HepG2 (cell line): ENCODE measurements around the gene NECAB2. TPM values are rescaled to one million over a fixed set of nuclear protein-coding genes. Genes with fewer than 3 reads are reported as not detected.

ENCODE experiments used
- ATAC-seq: fragments of 200-7000 bp; cut with Tn5 transposase; 3 replicates; pipeline ENCODE4 v1.9.1; 2020; ENCODE audit warnings: mild to moderate bottlenecking, moderate library complexity
- BruUV-seq: library from RNA; stranded (reverse); fragments of 400-500 nt; replicated peaks from 2 replicates; lab custom pipeline; 2021; lab: Mats Ljungman, UMichigan
- CTCF ChIA-PET: fragments of 300-600 bp; formaldehyde crosslinking; extraction: SDS; loops from one replicate; lab custom pipeline; 2021; ENCODE audit warnings: low total read pairs, inconsistent platforms, low intra/inter-chr PET ratio; lab: Yijun Ruan, JAX
- POLR2A ChIA-PET: fragments of 350-600 bp; sonication (Branson Sonifier 250); formaldehyde crosslinking; loops from one replicate; lab custom pipeline; 2020; ENCODE audit warnings: antibody characterized with exemption, inconsistent platforms; lab: Yijun Ruan, JAX
- DNase-seq: peaks from one replicate; pipeline ENCODE4 v3.0.0-alpha.2; 2015; ENCODE audit warnings: low spot score
- FAIRE-seq: peaks from 3 replicates; lab custom pipeline; 2011; peaks lifted over from hg19 to GRCh38; lab: Jason Lieb, UNC
- H2AFZ ChIP-seq: one replicate; pipeline ENCODE4 v1.6.1; 2011; ENCODE audit warnings: low read length, inconsistent platforms
- H3K27ac ChIP-seq: fragments of 300-600 bp; 3 replicates; pipeline ENCODE4 v1.8.0; 2011; ENCODE audit warnings: mixed run types, mild to moderate bottlenecking, mixed read lengths, low read length, inconsistent platforms; ENCODE audit not compliant: insufficient read depth; ENCODE audit errors: extremely low read length
- H3K27me3 ChIP-seq, 2 experiments: fragments of 200-600 bp in 1 of 2; 2 replicates in 1 of 2; 3 replicates in 1 of 2; pipeline versions ENCODE4 v1.6.0 to v1.8.0; 2011; ENCODE audit warnings: low read length in 2 of 2, mild to moderate bottlenecking in 2 of 2, moderate library complexity in 2 of 2, inconsistent platforms in 1 of 2; ENCODE audit not compliant: insufficient read depth in 2 of 2, control insufficient read depth in 1 of 2
- H3K36me3 ChIP-seq, 2 experiments: fragments of 200-600 bp in 1 of 2; replicated peaks in 1 of 2; 2 replicates in 1 of 2; 3 replicates in 1 of 2; pipeline versions ENCODE4 v1.5.1 to v1.8.0; 2011; ENCODE audit warnings: low read length in 2 of 2, inconsistent platforms in 1 of 2; ENCODE audit not compliant: insufficient read depth in 2 of 2, control insufficient read depth in 1 of 2
- H3K4me1 ChIP-seq: 2 replicates; pipeline ENCODE4 v1.5.1; 2012; ENCODE audit warnings: low read length, inconsistent platforms; ENCODE audit not compliant: insufficient read depth
- H3K4me2 ChIP-seq: 2 replicates; pipeline ENCODE4 v1.6.0; 2011; ENCODE audit warnings: low read depth, low read length, inconsistent platforms
- H3K4me3 ChIP-seq, 3 experiments: fragments of 200-600 bp in 1 of 3; sonication (generic), shearing (Covaris generic) in 1 of 3; replicated peaks in 1 of 3; 2 replicates each; pipeline ENCODE4 v1.5.1; 2011 to 2016; ENCODE audit warnings: low read length in 3 of 3, inconsistent platforms in 2 of 3, low read depth in 2 of 3, mild to moderate bottlenecking in 2 of 3, control low read depth in 1 of 3, mixed read lengths in 1 of 3; ENCODE audit not compliant: insufficient read depth in 1 of 3
- H3K79me2 ChIP-seq: one replicate; pipeline ENCODE4 v1.6.1; 2011; ENCODE audit warnings: low read length, inconsistent platforms; ENCODE audit not compliant: insufficient read depth
- H3K9ac ChIP-seq: 2 replicates; pipeline ENCODE4 v1.6.0; 2011; ENCODE audit warnings: mild to moderate bottlenecking, low read depth, low read length, inconsistent platforms; ENCODE audit not compliant: insufficient read depth
- H3K9me3 ChIP-seq: 2 replicates; pipeline ENCODE4 v1.5.1; 2012; ENCODE audit warnings: mild to moderate bottlenecking, low read length
- H4K20me1 ChIP-seq: 2 replicates; pipeline ENCODE4 v1.6.0; 2011; ENCODE audit warnings: inconsistent platforms, mild to moderate bottlenecking, low read length, moderate library complexity; ENCODE audit not compliant: insufficient read depth
- CSRNP1 ChIP-seq: sonication (generic); formaldehyde crosslinking; IDR thresholded peaks from 2 replicates; pipeline ENCODE4 v1.8.1; 2023; ENCODE audit warnings: mild to moderate bottlenecking, missing genetic modification reagents
- RAD21 ChIP-seq: fragments of 450-650 bp; formaldehyde crosslinking; IDR thresholded peaks from 2 replicates; pipeline ENCODE4 v1.5.0; 2020; ENCODE audit warnings: mild to moderate bottlenecking
- SP4 ChIP-seq: sonication (generic); formaldehyde crosslinking; IDR thresholded peaks from 2 replicates; pipeline ENCODE4 v1.8.1; 2023; ENCODE audit warnings: mild to moderate bottlenecking, missing genetic modification reagents
- STAG1 ChIP-seq: sonication (generic); formaldehyde crosslinking; IDR thresholded peaks from 2 replicates; pipeline ENCODE4 v1.4.0; 2020; ENCODE audit warnings: missing genetic modification reagents
- TCF7L2 ChIP-seq: IDR thresholded peaks from 2 replicates; pipeline ENCODE4 v1.6.1; 2011; ENCODE audit warnings: mild to moderate bottlenecking, low read depth, low read length, moderate library complexity
- ZBTB21 ChIP-seq: sonication (generic); formaldehyde crosslinking; IDR thresholded peaks from 2 replicates; pipeline ENCODE4 v1.4.0; 2020; ENCODE audit warnings: missing genetic modification reagents
- ZFP36L2 ChIP-seq: sonication (generic); formaldehyde crosslinking; IDR thresholded peaks from 2 replicates; pipeline ENCODE4 v1.4.0; 2020; ENCODE audit warnings: missing genetic modification reagents
- ZNF136 ChIP-seq: sonication (generic); formaldehyde crosslinking; IDR thresholded peaks from 2 replicates; pipeline ENCODE4 v1.8.1; 2022; ENCODE audit warnings: low read depth, mild to moderate bottlenecking, moderate library complexity, missing genetic modification reagents
- ZNF605 ChIP-seq: sonication (generic); formaldehyde crosslinking; IDR thresholded peaks from 2 replicates; pipeline ENCODE4 v1.8.0; 2022; ENCODE audit warnings: mild to moderate bottlenecking, missing genetic modification reagents
- ZNF782 ChIP-seq: sonication (generic); formaldehyde crosslinking; IDR thresholded peaks from 2 replicates; pipeline ENCODE4 v1.4.0; 2020; ENCODE audit warnings: missing genetic modification reagents, mild to moderate bottlenecking, borderline replicate concordance
- ZNF800 ChIP-seq: sonication (generic); formaldehyde crosslinking; IDR thresholded peaks from 2 replicates; pipeline ENCODE4 v1.4.0; 2020; ENCODE audit warnings: missing genetic modification reagents
- WGBS: methylation state at CpG from one replicate; pipeline ENCODE4 v1.1.6; 2017; ENCODE audit warnings: low lambda C conversion rate; 5-methylcytosine and 5-hydroxymethylcytosine counted together
- in situ Hi-C: cut with HindIII; loops from 2 replicates; pipeline ENCODE4 v1.10.0; 2017; ENCODE audit warnings: low pct_unique_long_range_greater_than_20kb; ENCODE audit not compliant: extremely low pct_ligation_motif_present
- intact Hi-C: fragments of 100-400 bp; cut with micrococcal nuclease; formaldehyde crosslinking; loops from one replicate; pipeline ENCODE4 v1.10.0; 2022; ENCODE audit not compliant: unreplicated experiment
- polyA plus RNA-seq, 8 experiments: library from polyadenylated mRNA; depleted of rRNA in 3 of 8; stranded (reverse) in 7 of 8; unstranded in 1 of 8; fragments of >200 nt; fragmentation: Illumina TruSeq in 4 of 8; extraction: Trizol in 4 of 8; gene quantifications; 2 replicates each; pipeline versions ENCODE4 v1.2.1 to v1.2.3, GENCODE V29; 2011 to 2016; ENCODE audit warnings: low read depth in 4 of 8, missing spikeins in 1 of 8, mixed read lengths in 1 of 8; ENCODE audit not compliant: insufficient read depth in 1 of 8
- total RNA-seq, 5 experiments: library from RNA; depleted of rRNA; stranded (reverse); fragments of >200 nt; fragmentation: Illumina TruSeq; extraction: Trizol; gene quantifications; 2 replicates each; pipeline ENCODE4 v1.2.3, GENCODE V29; 2016; ENCODE audit warnings: low read depth in 1 of 5
- TF ChIP-seq, protein P1 (sequence below): IDR thresholded peaks from 2 replicates; pipeline ENCODE4 v1.6.1; 2012; ENCODE audit warnings: inconsistent platforms

Gene NECAB2
- total and polyA plus RNA-seq, 2 of the 13 experiments (the other 11 are each of a cell fraction or from before 2014, with no cell fraction given) = 0.21 to 0.49 TPM

DNA sequence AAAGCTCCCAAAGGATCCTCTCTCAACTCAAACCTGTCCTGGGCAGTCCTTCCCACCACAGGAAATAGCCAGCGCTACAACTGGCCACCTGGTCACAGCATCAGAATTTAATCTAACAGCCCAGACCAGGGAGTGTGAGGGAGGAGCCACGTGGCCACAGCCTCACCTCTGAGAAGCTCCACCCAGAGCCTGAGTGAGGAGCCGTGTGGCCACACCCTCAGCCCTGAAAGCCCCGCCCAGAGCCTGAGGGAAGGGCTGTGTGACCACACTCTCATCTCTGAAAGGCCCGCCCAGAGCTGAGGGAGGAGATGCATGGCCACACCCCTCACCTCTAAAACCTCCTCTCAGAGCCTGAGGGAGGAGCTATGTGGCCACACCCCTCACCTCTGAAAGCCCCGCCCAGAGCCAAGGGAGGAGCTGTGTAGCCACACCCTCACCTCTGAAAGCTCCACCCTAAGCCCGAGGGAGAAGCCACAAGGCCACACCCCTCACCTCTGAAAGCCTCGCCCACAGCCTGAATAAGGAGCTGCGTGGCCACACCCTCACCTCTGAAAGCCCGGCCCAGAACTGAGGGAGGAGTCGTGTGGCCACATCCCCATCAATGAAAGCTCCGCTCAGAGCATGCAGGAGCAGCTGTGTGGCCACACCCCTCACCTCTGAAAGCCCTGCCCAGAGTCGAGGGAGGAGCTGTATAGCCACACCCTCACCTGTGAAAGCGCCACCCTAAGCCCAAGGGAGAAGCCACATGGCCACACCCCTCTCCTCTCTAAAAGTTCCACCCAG lies 45.9 kb downstream of the NECAB2 start (continued):
- TF ChIP-seq SP4 (CRISPR knock-in tag) = peak; percentile 92
- TF ChIP-seq, protein P1, sequence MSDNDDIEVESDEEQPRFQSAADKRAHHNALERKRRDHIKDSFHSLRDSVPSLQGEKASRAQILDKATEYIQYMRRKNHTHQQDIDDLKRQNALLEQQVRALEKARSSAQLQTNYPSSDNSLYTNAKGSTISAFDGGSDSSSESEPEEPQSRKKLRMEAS = 0 out of 2 replicates have a peak, but pooled peaks have one; percentile 20

DNA sequence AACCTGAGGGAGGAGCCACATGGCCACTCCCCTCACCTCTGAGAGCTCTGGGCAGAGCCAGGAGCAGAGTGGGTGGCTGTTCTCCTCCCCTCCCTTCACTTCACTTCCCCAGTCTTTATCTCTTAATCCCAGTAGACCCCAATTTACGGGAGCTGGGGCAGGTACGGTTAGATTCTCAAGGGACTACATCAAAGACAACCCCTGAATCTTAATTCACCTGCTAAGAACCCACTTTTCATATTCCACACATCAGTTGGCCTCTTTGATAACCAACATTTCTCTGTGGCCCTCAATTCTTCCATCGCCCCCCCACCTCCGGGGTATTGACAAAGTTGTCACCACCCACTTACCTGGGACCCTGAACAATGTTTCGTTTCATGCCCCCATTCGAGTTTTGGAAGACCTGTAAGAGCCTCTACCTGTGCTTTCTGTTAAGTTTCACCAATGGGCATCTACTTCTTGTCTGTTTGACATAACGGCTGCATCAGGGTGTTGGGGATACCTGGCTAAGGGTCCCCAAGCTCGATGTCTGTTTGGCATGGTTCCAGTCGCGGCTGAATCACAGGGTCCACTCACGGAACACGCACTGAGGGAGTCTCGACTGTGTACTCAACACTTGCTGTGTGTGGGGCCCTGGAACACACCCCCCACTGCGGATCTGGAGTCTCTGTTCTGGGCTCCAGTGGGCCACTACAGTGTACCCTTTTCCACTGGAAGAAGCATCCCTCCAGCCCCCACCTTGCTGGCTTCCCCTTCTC lies 46.7 kb downstream of the NECAB2 start:
- ATAC-seq = no peak
- peaks cover 16% of the 10 kb centered on the region for H3K4me1 ChIP-seq
- no peaks in the 10 kb centered on the region for H3K79me2 ChIP-seq
- POLR2A ChIA-PET = interaction anchor here (0.6 to 1.4 kb wide), 6 partner anchors 19 to 773 kb away, joined by 3 to 15 read pairs (median 6); partner anchors contain the start of genes MBTPS1 and OSGIN1
- no TSS peak for BruUV-seq
- peaks cover 0 to 13% of the 10 kb centered on the region in 2 experiments; a peak in 2 of 5 replicates for H3K27me3 ChIP-seq
- H3K27ac ChIP-seq = no peak overlapping the region
- no peak for DNase-seq
- in situ Hi-C loops (no loop called here), intact Hi-C loops (no loop called here)
- 43% methylated on average over 12 of the region's 14 CpGs for WGBS
- no peak overlapping the region for H3K9ac ChIP-seq
- no peaks in the 10 kb centered on the region for H4K20me1 ChIP-seq
- peak overlapping the region in 1 of 3 experiments; percentile 6; a peak in 1 of 6 replicates for H3K4me3 ChIP-seq
- peak overlapping the region; percentile 15; the same call in 1 of the 2 replicates for H3K4me2 ChIP-seq
- no peak for FAIRE-seq
- no peaks in the 10 kb centered on the region for H3K36me3 ChIP-seq
- CTCF ChIA-PET = no interaction called here
- peaks cover 10% of the 10 kb centered on the region; the same call in 1 of the 2 replicates for H3K9me3 ChIP-seq
- no peak overlapping the region for H2AFZ ChIP-seq
- no peak for TF ChIP-seq ZFP36L2
- no peak for TF ChIP-seq ZNF782
- TF ChIP-seq STAG1 (CRISPR knock-in tag) = no peak
- TF ChIP-seq ZNF136 (CRISPR knock-in tag) = no peak
- TF ChIP-seq RAD21 = 0 out of 2 replicates have a peak, but pooled peaks have one; percentile 9
- TF ChIP-seq TCF7L2 = no peak
- TF ChIP-seq ZBTB21 (CRISPR knock-in tag) = no peak
- TF ChIP-seq ZNF605 (CRISPR knock-in tag) = 0 out of 2 replicates have a peak, but pooled peaks have one; percentile 30
- no peak for TF ChIP-seq CSRNP1 (CRISPR knock-in tag)
- TF ChIP-seq ZNF800 (CRISPR knock-in tag) = no peak
